ENCODE measurements around the gene MRPL1.
A peak's percentile ranks its signal among the peaks of the same experiment; 100 is the strongest.
"Not testable (repeated sequence)": the region's sequence is repeated elsewhere in the genome, so short reads cannot be mapped to it uniquely, and the experiment has no call there.

MRPL1 gene

GRCh38 chr4:77849278-77849965, 13.2 kb upstream of the MRPL1 start:
- DNase-seq (ENCODE audit: low read depth) = no peak

- peak; percentile 68 for DNase-seq (ENCODE audit: low read depth)
Measured at GRCh38 chr4:77852892-77853495, 9.6 kb upstream of the MRPL1 start.

- no peak for DNase-seq (ENCODE audit: low read depth)
Measured at GRCh38 chr4:77854431-77855111, 8.1 kb upstream of the MRPL1 start.

- no peak for DNase-seq (ENCODE audit: low read depth)
Measured at GRCh38 chr4:77856152-77856551, 6.5 kb upstream of the MRPL1 start.

GRCh38 chr4:77859256-77859655, 3.4 kb upstream of the MRPL1 start:
- DNase-seq (ENCODE audit: low read depth) = no peak

- DNase-seq (ENCODE audit: low read depth) = no peak
Measured at GRCh38 chr4:77861495-77861894, 1.1 kb upstream of the MRPL1 start.

GRCh38 chr4:77863341-77863740, 711 bp downstream of the MRPL1 start:
- DNase-seq (ENCODE audit: low read depth) = not testable (repeated sequence)

- DNase-seq (ENCODE audit: low read depth) = no peak
Measured at GRCh38 chr4:77865259-77865658, 2.6 kb downstream of the MRPL1 start.

- no peak for DNase-seq (ENCODE audit: low read depth)
Measured at GRCh38 chr4:77872723-77873445, 10.3 kb downstream of the MRPL1 start.

- no peak for DNase-seq (ENCODE audit: low read depth)
Measured at GRCh38 chr4:77877167-77877566, 14.5 kb downstream of the MRPL1 start.

- no peak for DNase-seq (ENCODE audit: low read depth)
Measured at GRCh38 chr4:77877771-77878565, 15.3 kb downstream of the MRPL1 start.

GRCh38 chr4:77880784-77881183, 18.2 kb downstream of the MRPL1 start:
- DNase-seq (ENCODE audit: low read depth) = no peak

GRCh38 chr4:77881460-77882295, 19.0 kb downstream of the MRPL1 start:
- DNase-seq (ENCODE audit: low read depth) = no peak

- no peak for DNase-seq (ENCODE audit: low read depth)
Measured at GRCh38 chr4:77893451-77893850, 30.8 kb downstream of the MRPL1 start.

GRCh38 chr4:77899607-77900006, 37.0 kb downstream of the MRPL1 start:
- no peak for DNase-seq (ENCODE audit: low read depth)

- DNase-seq (ENCODE audit: low read depth) = no peak
Measured at GRCh38 chr4:77903186-77903585, 40.6 kb downstream of the MRPL1 start.

GRCh38 chr4:77905651-77906263, 43.1 kb downstream of the MRPL1 start:
- no peak for DNase-seq (ENCODE audit: low read depth)

- DNase-seq (ENCODE audit: low read depth) = no peak
Measured at GRCh38 chr4:77910676-77911075, 48.0 kb downstream of the MRPL1 start.

- DNase-seq (ENCODE audit: low read depth) = no peak
Measured at GRCh38 chr4:77911091-77911490, 48.5 kb downstream of the MRPL1 start.

GRCh38 chr4:77911842-77912450, 49.3 kb downstream of the MRPL1 start:
- DNase-seq (ENCODE audit: low read depth) = no peak
